Caco-2 (cell line): ENCODE results near the gene ATXN10. TPM values are rescaled to one million over a fixed set of nuclear protein-coding genes. Genes with fewer than 3 reads are reported as not detected.

Experiments
- BruUV-seq: library from RNA; stranded (reverse); fragments of 400-500 nt; replicated peaks from 2 replicates; lab custom pipeline; 2021; lab: Mats Ljungman, UMichigan
- CTCF ChIA-PET: fragments of 300-600 bp; sonication (Branson Sonifier 250); formaldehyde crosslinking; loops from one replicate; lab custom pipeline; 2022; ENCODE audit warnings: antibody characterized with exemption; lab: Charles Lee
- POLR2A ChIA-PET: fragments of 300-600 bp; sonication (Branson Sonifier 250); formaldehyde crosslinking; loops from one replicate; lab custom pipeline; 2022; ENCODE audit warnings: antibody characterized with exemption; lab: Charles Lee
- DNase-seq, 2 experiments: peaks; one replicate each; pipeline versions ENCODE4 v3.0.0 to v3.0.0-alpha.2; 2020 to 2022
- H3K27me3 ChIP-seq: replicated peaks from 2 replicates; pipeline ENCODE4 v1.6.0; 2011; ENCODE audit warnings: low read length; ENCODE audit not compliant: control insufficient read depth, insufficient read depth
- H3K36me3 ChIP-seq: 2 replicates; pipeline ENCODE4 v1.5.1; 2011; ENCODE audit warnings: low read length; ENCODE audit not compliant: control insufficient read depth, insufficient read depth
- H3K4me1 ChIP-seq: fragments of 250-450 bp; sonication (Bioruptor Pico); 2 replicates; pipeline ENCODE4 v1.5.1; 2020; ENCODE audit warnings: mild to moderate bottlenecking
- H3K4me3 ChIP-seq: 2 replicates; pipeline ENCODE4 v1.5.1; 2011; ENCODE audit warnings: low read depth, mild to moderate bottlenecking, control low read depth, low read length
- H3K9me3 ChIP-seq: fragments of 250-450 bp; sonication (Bioruptor Pico); 2 replicates; pipeline ENCODE4 v1.5.1; 2020; ENCODE audit warnings: mild to moderate bottlenecking, moderate library complexity
- H3K27ac Mint-ChIP-seq: one replicate; pipeline ENCODE4 v1.8.0; 2022; ENCODE audit warnings: mixed read lengths; ENCODE audit not compliant: unreplicated experiment
- H3K27me3 Mint-ChIP-seq: one replicate; pipeline ENCODE4 v1.8.0; 2022; ENCODE audit warnings: mixed read lengths; ENCODE audit not compliant: insufficient read depth, unreplicated experiment
- H3K36me3 Mint-ChIP-seq: one replicate; pipeline ENCODE4 v1.8.0; 2022; ENCODE audit warnings: mild to moderate bottlenecking, mixed read lengths; ENCODE audit not compliant: insufficient read depth, unreplicated experiment
- H3K4me1 Mint-ChIP-seq: one replicate; pipeline ENCODE4 v1.8.0; 2022; ENCODE audit warnings: low read depth, mixed read lengths; ENCODE audit not compliant: unreplicated experiment
- H3K4me3 Mint-ChIP-seq: one replicate; pipeline ENCODE4 v1.8.0; 2022; ENCODE audit warnings: mild to moderate bottlenecking, moderate library complexity, mixed read lengths; ENCODE audit not compliant: unreplicated experiment
- H3K9me3 Mint-ChIP-seq: one replicate; pipeline ENCODE4 v1.8.0; 2022; ENCODE audit warnings: mixed read lengths; ENCODE audit not compliant: unreplicated experiment
- CTCF ChIP-seq, 2 experiments: fragments of 200-600 bp in 1 of 2; IDR thresholded peaks; 1 replicate in 1 of 2; 2 replicates in 1 of 2; pipeline versions ENCODE4 v1.5.1 to v1.8.0; 2011 to 2022; ENCODE audit warnings: antibody characterized with exemption in 1 of 2, control low read depth in 1 of 2, inconsistent platforms in 1 of 2, low read depth in 1 of 2, low read length in 1 of 2, mild to moderate bottlenecking in 1 of 2, moderate library complexity in 1 of 2; ENCODE audit not compliant: insufficient read depth in 1 of 2, severe bottlenecking in 1 of 2, unreplicated experiment in 1 of 2
- intact Hi-C: fragments of 100-400 bp; cut with micrococcal nuclease; formaldehyde crosslinking; loops from one replicate; pipeline ENCODE4 v1.10.0; 2022; ENCODE audit not compliant: unreplicated experiment
- total RNA-seq: library from RNA; stranded (reverse); gene quantifications from 2 replicates; pipeline ENCODE4 v1.2.3, GENCODE V29; 2022

The ATXN10 gene
- total RNA-seq, 1 experiment from 2014 or later, result 155 TPM

GRCh38 chr22:45717789-45718188 is 46.2 kb downstream of the ATXN10 start:
- no peak overlapping the region for H3K4me3 ChIP-seq
- no peaks in the 10 kb centered on the region for H3K9me3 ChIP-seq
- no peaks in the 10 kb centered on the region for H3K36me3 ChIP-seq
- H3K4me1 Mint-ChIP-seq, result no peaks in the 10 kb centered on the region
- intact Hi-C loops, result no loop called here
- no peaks in the 10 kb centered on the region for H3K9me3 Mint-ChIP-seq
- ChIA-PET CTCF (no interaction called here), POLR2A (no interaction called here)
- H3K27me3 Mint-ChIP-seq, result no peaks in the 10 kb centered on the region
- H3K36me3 Mint-ChIP-seq, result peaks cover 25% of the 10 kb centered on the region
- DNase-seq, result no peak
- no peak for TF ChIP-seq CTCF (IDR thresholded peaks at IDR 0.05; ENCODE audit: insufficient read depth in 1 of 2, low read depth in 1 of 2, low read length in 1 of 2, severe bottlenecking in 1 of 2, unreplicated experiment in 1 of 2)
- H3K27me3 ChIP-seq, result no peaks in the 10 kb centered on the region
- no peaks in the 10 kb centered on the region for H3K4me1 ChIP-seq
- no TSS peak for BruUV-seq
- no peak overlapping the region for H3K27ac Mint-ChIP-seq
- H3K4me3 Mint-ChIP-seq, result no peak overlapping the region

- CTCF ChIA-PET, result no interaction called here
- no peak for DNase-seq
- H3K4me1 Mint-ChIP-seq, result no peaks in the 10 kb centered on the region
- H3K27ac Mint-ChIP-seq, result no peak overlapping the region
- no peak for TF ChIP-seq CTCF (IDR thresholded peaks at IDR 0.05; ENCODE audit: insufficient read depth in 1 of 2, low read depth in 1 of 2, low read length in 1 of 2, severe bottlenecking in 1 of 2, unreplicated experiment in 1 of 2)
- POLR2A ChIA-PET, result no interaction called here
- no peak overlapping the region for H3K4me3 Mint-ChIP-seq
- no peaks in the 10 kb centered on the region for H3K9me3 Mint-ChIP-seq
- H3K36me3 ChIP-seq, result no peaks in the 10 kb centered on the region
- no peaks in the 10 kb centered on the region for H3K4me1 ChIP-seq
- H3K27me3 Mint-ChIP-seq, result no peaks in the 10 kb centered on the region
- no peak overlapping the region for H3K4me3 ChIP-seq
- no peaks in the 10 kb centered on the region for H3K27me3 ChIP-seq
- H3K9me3 ChIP-seq, result no peaks in the 10 kb centered on the region
- H3K36me3 Mint-ChIP-seq, result peaks cover 30% of the 10 kb centered on the region
- BruUV-seq, result no TSS peak
- intact Hi-C loops, result no loop called here
These were observed 46.8 kb downstream of the ATXN10 start for GRCh38 chr22:45718391-45718790.

- Mint-ChIP-seq H3K4me1 (no peaks in the 10 kb centered on the region), H3K9me3 (no peaks in the 10 kb centered on the region), H3K4me3 (no peak overlapping the region), H3K27ac (no peak overlapping the region), H3K27me3 (no peaks in the 10 kb centered on the region), H3K36me3 (peaks cover 27% of the 10 kb centered on the region)
- Histone ChIP-seq H3K4me1 (no peaks in the 10 kb centered on the region), H3K4me3 (no peak overlapping the region), H3K27me3 (no peaks in the 10 kb centered on the region), H3K9me3 (no peaks in the 10 kb centered on the region), H3K36me3 (no peaks in the 10 kb centered on the region)
- DNase-seq, result no peak
- TF ChIP-seq CTCF (IDR thresholded peaks at IDR 0.05; ENCODE audit: insufficient read depth in 1 of 2, low read depth in 1 of 2, low read length in 1 of 2, severe bottlenecking in 1 of 2, unreplicated experiment in 1 of 2), result no peak
- intact Hi-C loops, result no loop called here
- BruUV-seq, result no TSS peak
- ChIA-PET POLR2A (no interaction called here), CTCF (no interaction called here)
These were observed 49.3 kb downstream of the ATXN10 start for GRCh38 chr22:45720839-45721378.
